ENCODE results near the gene NCAM2.

DNA sequence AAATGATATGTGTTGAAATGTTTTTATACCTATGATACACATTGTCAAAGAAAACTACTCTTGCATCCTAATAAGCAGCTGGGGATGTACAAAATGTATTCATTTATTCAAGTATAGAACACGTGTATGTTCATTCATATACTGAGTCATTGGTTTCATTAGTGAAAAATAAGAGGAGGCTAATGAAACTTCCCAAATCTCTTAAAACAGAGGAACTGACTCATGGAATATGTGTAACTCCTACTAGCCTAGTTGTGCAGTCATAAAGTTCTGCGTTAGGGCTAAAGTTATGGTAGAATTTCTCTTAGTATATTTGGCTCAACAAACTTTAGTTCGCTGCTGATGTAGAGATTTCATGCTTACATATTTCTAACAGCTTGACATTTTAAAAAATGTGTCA is 441.6 kb downstream of the NCAM2 start:
- TF ChIP-seq, protein P1, sequence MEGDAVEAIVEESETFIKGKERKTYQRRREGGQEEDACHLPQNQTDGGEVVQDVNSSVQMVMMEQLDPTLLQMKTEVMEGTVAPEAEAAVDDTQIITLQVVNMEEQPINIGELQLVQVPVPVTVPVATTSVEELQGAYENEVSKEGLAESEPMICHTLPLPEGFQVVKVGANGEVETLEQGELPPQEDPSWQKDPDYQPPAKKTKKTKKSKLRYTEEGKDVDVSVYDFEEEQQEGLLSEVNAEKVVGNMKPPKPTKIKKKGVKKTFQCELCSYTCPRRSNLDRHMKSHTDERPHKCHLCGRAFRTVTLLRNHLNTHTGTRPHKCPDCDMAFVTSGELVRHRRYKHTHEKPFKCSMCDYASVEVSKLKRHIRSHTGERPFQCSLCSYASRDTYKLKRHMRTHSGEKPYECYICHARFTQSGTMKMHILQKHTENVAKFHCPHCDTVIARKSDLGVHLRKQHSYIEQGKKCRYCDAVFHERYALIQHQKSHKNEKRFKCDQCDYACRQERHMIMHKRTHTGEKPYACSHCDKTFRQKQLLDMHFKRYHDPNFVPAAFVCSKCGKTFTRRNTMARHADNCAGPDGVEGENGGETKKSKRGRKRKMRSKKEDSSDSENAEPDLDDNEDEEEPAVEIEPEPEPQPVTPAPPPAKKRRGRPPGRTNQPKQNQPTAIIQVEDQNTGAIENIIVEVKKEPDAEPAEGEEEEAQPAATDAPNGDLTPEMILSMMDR (IDR thresholded peaks at IDR 0.05 in 8 of 11, conservative IDR thresholded peaks at IDR 0.05 in 3 of 11), result no peak
- TF ChIP-seq POLR2AphosphoS5 (IDR thresholded peaks at IDR 0.05), result no peak
